Ishikawa (cell line): ENCODE results near the gene SLC39A9.

Experiments used
- CEBPB ChIP-seq: IDR thresholded peaks from 2 replicates; pipeline ENCODE4 v1.6.1; 2012
- CREB1 ChIP-seq: IDR thresholded peaks from 2 replicates; pipeline ENCODE4 v1.6.1; 2012; ENCODE audit warnings: low read depth
- EGR1 ChIP-seq: IDR thresholded peaks from 2 replicates; pipeline ENCODE4 v1.6.1; 2012
- EP300 ChIP-seq: IDR thresholded peaks from 2 replicates; pipeline ENCODE4 v1.6.1; 2012; ENCODE audit warnings: borderline replicate concordance
- FOXM1 ChIP-seq: IDR thresholded peaks from 2 replicates; pipeline ENCODE4 v1.6.1; 2012; ENCODE audit warnings: low read depth, borderline replicate concordance
- MAX ChIP-seq: IDR thresholded peaks from 2 replicates; pipeline ENCODE4 v1.6.1; 2012
- NFIC ChIP-seq: IDR thresholded peaks from 2 replicates; pipeline ENCODE4 v1.6.1; 2012
- RAD21 ChIP-seq: IDR thresholded peaks from 2 replicates; pipeline ENCODE4 v1.6.1; 2012; ENCODE audit warnings: low read depth
- REST ChIP-seq: IDR thresholded peaks from 2 replicates; pipeline ENCODE4 v1.6.1; 2012; ENCODE audit warnings: low read depth, mild to moderate bottlenecking
- TAF1 ChIP-seq: IDR thresholded peaks from 2 replicates; pipeline ENCODE4 v1.6.1; 2012; ENCODE audit warnings: low read depth, mild to moderate bottlenecking
- TCF12 ChIP-seq: IDR thresholded peaks from 2 replicates; pipeline ENCODE4 v1.6.1; 2012; ENCODE audit warnings: low read depth
- TEAD4 ChIP-seq: IDR thresholded peaks from 2 replicates; pipeline ENCODE4 v1.6.1; 2012
- USF1 ChIP-seq: IDR thresholded peaks from 2 replicates; pipeline ENCODE4 v1.6.1; 2012
- YY1 ChIP-seq: IDR thresholded peaks from 2 replicates; pipeline ENCODE4 v1.6.1; 2012; ENCODE audit warnings: low read depth
- ZBTB7A ChIP-seq: IDR thresholded peaks from 2 replicates; pipeline ENCODE4 v1.6.1; 2012; ENCODE audit warnings: low read depth

The SLC39A9 gene

GRCh38 chr14:69398053-69398817 lies at the start of gene SLC39A9, which contains the start of gene ERH:
TSS of gene SLC39A9 (plus strand) at chr14:69398692. CDS start at chr14:69399370, 678 bp downstream.
TSS of gene ERH (minus strand) at chr14:69398299. CDS start at chr14:69398233, 66 bp downstream.
- TF ChIP-seq TCF12, result peak; percentile 49; the same call in 1 of the 2 replicates
- peak; percentile 89 for TF ChIP-seq TAF1
- peak; percentile 43 for TF ChIP-seq MAX
- no peak for TF ChIP-seq ZBTB7A
- no peak for TF ChIP-seq NFIC
- peak; percentile 72 for TF ChIP-seq EGR1
- peak; percentile 55 for TF ChIP-seq REST
- peak; percentile 42 for TF ChIP-seq FOXM1
- no peak for TF ChIP-seq RAD21
- peak; percentile 94 for TF ChIP-seq YY1
- TF ChIP-seq EP300, result no peak
- 0 out of 2 replicates have a peak, but pooled peaks have one; percentile 32 for TF ChIP-seq TEAD4
- TF ChIP-seq CREB1, result peak; percentile 90
- TF ChIP-seq CEBPB, result 0 out of 2 replicates have a peak, but pooled peaks have one; percentile 20
- no peak for TF ChIP-seq USF1

GRCh38 chr14:69349091-69349777 lies 49.3 kb upstream of the SLC39A9 start:
- TF ChIP-seq RAD21 (no peak), REST (no peak), TEAD4 (no peak), NFIC (no peak), USF1 (no peak), ZBTB7A (no peak), EGR1 (no peak), CEBPB (no peak), FOXM1 (no peak), MAX (no peak), YY1 (no peak), TAF1 (no peak), CREB1 (no peak), EP300 (no peak)

- no peak for TF ChIP-seq CREB1
- no peak for TF ChIP-seq EP300
- no peak for TF ChIP-seq FOXM1
- TF ChIP-seq USF1, result no peak
- no peak for TF ChIP-seq CEBPB
- TF ChIP-seq MAX, result no peak
- TF ChIP-seq TAF1, result no peak
- TF ChIP-seq REST, result no peak
- no peak for TF ChIP-seq TEAD4
- TF ChIP-seq YY1, result no peak
- TF ChIP-seq NFIC, result no peak
- no peak for TF ChIP-seq ZBTB7A
- no peak for TF ChIP-seq TCF12
- no peak for TF ChIP-seq EGR1
- TF ChIP-seq RAD21, result no peak
Observed at GRCh38 chr14:69350892-69351291, 47.6 kb upstream of the SLC39A9 start.
